ENCODE measurements around the gene ACIN1.
A peak's percentile ranks its signal among the peaks of the same experiment; 100 is the strongest.

The ACIN1 gene

GRCh38 chr14:23094666-23095195 is at the start of gene ACIN1:
TSS of gene ACIN1 (minus strand) at chr14:23095136. CDS start at chr14:23095112, 24 bp downstream.
- TF ChIP-seq CTCF (IDR thresholded peaks at IDR 0.05; ENCODE audit: low read depth, low read length, missing control alignments) = no peak
- H3K4me3 ChIP-seq (ENCODE audit: low read depth, low read length) = peak within 1 kb of the TSS; percentile 78
- DNase-seq (ENCODE audit: low read depth) = peak; percentile 64

DNA sequence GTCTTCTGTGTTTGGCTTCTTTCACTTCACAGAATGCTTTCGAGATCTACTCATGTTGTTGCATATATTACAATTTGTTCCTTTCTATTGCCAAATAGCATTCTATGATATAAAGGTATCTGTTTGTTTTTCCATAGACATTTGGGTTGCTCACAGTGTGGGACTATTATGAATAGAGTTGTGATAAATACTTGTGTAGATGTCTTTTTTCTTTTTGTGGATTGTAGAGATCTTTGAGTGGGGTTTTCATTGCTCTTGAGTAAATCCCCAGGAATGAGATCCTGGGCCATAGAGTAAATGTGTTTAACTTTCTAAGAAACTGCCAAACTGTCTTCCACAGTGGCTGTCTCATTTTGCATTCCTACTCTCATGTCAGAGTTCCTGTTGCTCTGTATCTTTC is 49.0 kb upstream of the ACIN1 start:
- no peak overlapping the region for H3K4me3 ChIP-seq (ENCODE audit: low read depth, low read length)
- no peak for TF ChIP-seq CTCF (IDR thresholded peaks at IDR 0.05; ENCODE audit: low read depth, low read length, missing control alignments)
- DNase-seq (ENCODE audit: low read depth) = no peak

DNA sequence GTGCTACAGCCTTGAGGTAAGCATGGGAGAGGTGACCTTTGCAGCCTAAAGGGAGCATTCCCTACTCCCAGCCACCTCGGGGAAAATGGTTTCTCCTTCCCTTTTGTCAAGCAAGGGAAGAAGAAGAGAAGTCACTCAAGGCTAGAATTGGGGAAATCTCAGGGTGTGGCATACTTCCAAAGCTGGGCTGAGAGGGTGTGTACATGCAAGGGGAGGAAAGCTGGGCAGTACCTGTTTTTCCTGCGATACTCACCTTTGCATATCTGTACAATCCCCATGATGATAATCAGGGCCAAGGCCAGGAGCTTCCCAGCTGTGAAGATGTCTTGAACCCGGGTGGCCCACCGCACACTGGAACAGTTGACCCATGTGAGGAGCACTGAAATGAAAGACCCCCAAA is 47.9 kb upstream of the ACIN1 start:
- DNase-seq (ENCODE audit: low read depth) = no peak
- no peak overlapping the region for H3K4me3 ChIP-seq (ENCODE audit: low read depth, low read length)
- TF ChIP-seq CTCF (IDR thresholded peaks at IDR 0.05; ENCODE audit: low read depth, low read length, missing control alignments) = no peak

DNA sequence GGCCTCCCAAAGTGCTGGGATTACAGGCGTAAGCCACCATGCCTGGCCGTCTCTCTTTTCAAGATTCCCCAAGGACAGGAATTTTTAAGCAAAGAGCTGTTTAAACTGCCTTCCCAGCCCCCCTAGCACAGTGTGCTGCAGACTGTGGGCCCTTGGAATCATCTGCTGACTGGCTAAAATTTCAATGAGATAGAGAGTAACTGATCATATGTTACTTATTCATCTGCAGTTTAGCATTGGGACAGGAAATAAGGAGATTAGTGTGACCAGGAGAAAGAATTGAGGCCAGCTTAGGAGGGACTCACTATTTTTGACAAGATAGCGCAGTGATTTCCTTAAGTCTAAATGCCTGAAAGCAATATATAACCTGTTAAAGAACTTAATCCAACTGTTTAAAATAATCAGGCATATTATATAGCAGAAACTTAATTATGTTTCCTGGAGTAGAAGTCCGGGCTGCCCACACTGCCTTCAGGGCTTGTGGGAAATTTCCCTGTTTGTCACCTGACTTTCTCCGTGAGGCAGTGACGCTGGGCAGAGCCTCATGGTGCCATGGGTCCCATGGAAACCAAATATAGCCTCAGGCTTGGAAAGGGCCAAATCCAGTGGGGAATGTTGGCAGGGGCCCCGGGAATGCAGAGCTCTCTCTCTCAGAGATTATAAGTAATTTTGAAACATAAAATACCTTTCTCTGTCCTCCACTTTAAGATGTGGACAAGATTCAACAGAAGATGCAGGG is 46.9 kb upstream of the ACIN1 start:
- DNase-seq (ENCODE audit: low read depth) = no peak
- no peak overlapping the region for H3K4me3 ChIP-seq (ENCODE audit: low read depth, low read length)
- TF ChIP-seq CTCF (IDR thresholded peaks at IDR 0.05; ENCODE audit: low read depth, low read length, missing control alignments) = no peak

GRCh38 chr14:23140371-23140770 is 45.4 kb upstream of the ACIN1 start:
- no peak for DNase-seq (ENCODE audit: low read depth)
- H3K4me3 ChIP-seq (ENCODE audit: low read depth, low read length) = no peak overlapping the region
- no peak for TF ChIP-seq CTCF (IDR thresholded peaks at IDR 0.05; ENCODE audit: low read depth, low read length, missing control alignments)

DNA sequence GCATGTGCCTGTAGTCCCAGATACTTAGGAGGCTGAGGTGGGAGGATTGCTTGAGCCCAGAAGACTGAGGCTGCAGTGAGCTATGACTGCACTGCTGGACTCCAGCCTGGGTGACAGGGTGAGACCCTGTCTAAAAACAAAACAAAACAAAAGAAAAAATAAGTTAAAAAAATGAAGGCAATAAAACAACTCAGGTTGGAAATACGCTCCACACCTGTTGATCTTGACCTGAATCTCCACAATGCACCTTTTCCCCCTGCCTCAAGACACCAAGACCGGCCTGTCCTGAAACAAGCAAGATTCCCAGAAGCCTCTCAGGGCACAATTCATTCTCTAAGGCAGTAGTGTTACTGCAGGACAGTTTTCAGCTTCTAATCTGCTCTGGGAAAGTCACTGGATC is 44.9 kb upstream of the ACIN1 start:
- no peak overlapping the region for H3K4me3 ChIP-seq (ENCODE audit: low read depth, low read length)
- DNase-seq (ENCODE audit: low read depth) = no peak
- TF ChIP-seq CTCF (IDR thresholded peaks at IDR 0.05; ENCODE audit: low read depth, low read length, missing control alignments) = no peak

All from GM12864 (cell line).